Osteoblast (primary cell): Measurements from ENCODE around the gene MYLK2. TPM values are rescaled to one million over a fixed set of nuclear protein-coding genes. Genes with fewer than 3 reads are reported as not detected.

ENCODE experiments used
- DNase-seq: peaks from one replicate; pipeline ENCODE4 v3.0.0; 2011; ENCODE audit warnings: low spot score, mixed read lengths; ENCODE audit not compliant: insufficient read length; ENCODE audit errors: missing footprints
- H2AFZ ChIP-seq: 2 replicates; pipeline ENCODE4 v1.6.0; 2011; ENCODE audit warnings: mild to moderate bottlenecking, low read length
- H3K27ac ChIP-seq: 2 replicates; pipeline ENCODE4 v1.5.1; 2011; ENCODE audit warnings: mild to moderate bottlenecking, low read depth, low read length, moderate library complexity
- H3K27me3 ChIP-seq: 2 replicates; pipeline ENCODE4 v1.6.0; 2012; ENCODE audit warnings: mild to moderate bottlenecking, control low read depth, inconsistent platforms, low read length, moderate library complexity; ENCODE audit not compliant: insufficient read depth
- H3K36me3 ChIP-seq: 2 replicates; pipeline ENCODE4 v1.5.1; 2011; ENCODE audit warnings: mild to moderate bottlenecking, low read length, control low read depth, moderate library complexity; ENCODE audit not compliant: insufficient read depth
- H3K4me1 ChIP-seq: 2 replicates; pipeline ENCODE4 v1.5.1; 2011; ENCODE audit warnings: mild to moderate bottlenecking, low read length, control low read depth, moderate library complexity; ENCODE audit not compliant: insufficient read depth
- H3K4me2 ChIP-seq: 2 replicates; pipeline ENCODE4 v1.6.0; 2011; ENCODE audit warnings: mild to moderate bottlenecking, low read length; ENCODE audit not compliant: insufficient read depth
- H3K4me3 ChIP-seq: fragments of 200-600 bp; sonication (generic); 3 replicates; pipeline ENCODE4 v1.5.1; 2012; ENCODE audit warnings: mild to moderate bottlenecking, low read length, inconsistent platforms; ENCODE audit not compliant: insufficient read depth
- H3K79me2 ChIP-seq: 2 replicates; pipeline ENCODE4 v1.6.0; 2012; ENCODE audit warnings: mild to moderate bottlenecking, low read length, control low read depth, inconsistent platforms; ENCODE audit not compliant: insufficient read depth
- H3K9me3 ChIP-seq: 2 replicates; pipeline ENCODE4 v1.5.1; 2011; ENCODE audit warnings: low read depth, low read length, control low read depth
- H4K20me1 ChIP-seq: 2 replicates; pipeline ENCODE4 v1.6.0; 2012; ENCODE audit warnings: mild to moderate bottlenecking, low read length, control low read depth; ENCODE audit not compliant: insufficient read depth
- total RNA-seq: library from RNA; depleted of rRNA; stranded (reverse); fragments of >200 nt; gene quantifications from 2 replicates; pipeline ENCODE4 v1.2.3, GENCODE V29; 2012
- TF ChIP-seq, protein P1 (sequence below): IDR thresholded peaks from 2 replicates; pipeline ENCODE4 v1.5.1; 2011; ENCODE audit warnings: mild to moderate bottlenecking, low read depth, low read length, moderate library complexity; ENCODE audit errors: extremely low read depth

Gene MYLK2
- total RNA-seq, 1 donor = 0.36 TPM

DNA sequence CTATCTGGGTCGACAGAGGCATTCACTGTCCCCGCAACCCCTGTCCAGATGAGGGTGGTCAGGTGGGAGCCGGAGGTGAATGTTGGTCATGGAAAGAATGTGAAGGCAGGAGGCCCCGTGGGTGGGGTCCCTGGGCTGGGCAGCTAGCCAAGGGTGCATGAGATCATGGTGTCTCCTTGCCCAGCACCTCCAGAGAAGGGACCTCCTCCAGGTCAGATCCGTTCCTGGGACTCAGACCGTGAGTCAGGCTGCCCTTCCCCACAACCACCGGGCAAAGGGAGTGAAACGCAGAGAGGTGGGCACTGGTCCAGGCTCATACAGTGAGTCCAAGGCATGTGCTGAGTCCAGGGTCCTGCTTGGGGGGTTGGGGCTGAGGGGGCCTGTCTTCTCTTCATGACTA, 22.8 kb downstream of the MYLK2 start:
- peaks cover 8% of the 10 kb centered on the region for H4K20me1 ChIP-seq
- H3K4me1 ChIP-seq = peaks cover 68% of the 10 kb centered on the region
- H3K27ac ChIP-seq = peak overlapping the region; percentile 93
- H3K4me3 ChIP-seq = peak overlapping the region; percentile 46
- TF ChIP-seq, protein P1, sequence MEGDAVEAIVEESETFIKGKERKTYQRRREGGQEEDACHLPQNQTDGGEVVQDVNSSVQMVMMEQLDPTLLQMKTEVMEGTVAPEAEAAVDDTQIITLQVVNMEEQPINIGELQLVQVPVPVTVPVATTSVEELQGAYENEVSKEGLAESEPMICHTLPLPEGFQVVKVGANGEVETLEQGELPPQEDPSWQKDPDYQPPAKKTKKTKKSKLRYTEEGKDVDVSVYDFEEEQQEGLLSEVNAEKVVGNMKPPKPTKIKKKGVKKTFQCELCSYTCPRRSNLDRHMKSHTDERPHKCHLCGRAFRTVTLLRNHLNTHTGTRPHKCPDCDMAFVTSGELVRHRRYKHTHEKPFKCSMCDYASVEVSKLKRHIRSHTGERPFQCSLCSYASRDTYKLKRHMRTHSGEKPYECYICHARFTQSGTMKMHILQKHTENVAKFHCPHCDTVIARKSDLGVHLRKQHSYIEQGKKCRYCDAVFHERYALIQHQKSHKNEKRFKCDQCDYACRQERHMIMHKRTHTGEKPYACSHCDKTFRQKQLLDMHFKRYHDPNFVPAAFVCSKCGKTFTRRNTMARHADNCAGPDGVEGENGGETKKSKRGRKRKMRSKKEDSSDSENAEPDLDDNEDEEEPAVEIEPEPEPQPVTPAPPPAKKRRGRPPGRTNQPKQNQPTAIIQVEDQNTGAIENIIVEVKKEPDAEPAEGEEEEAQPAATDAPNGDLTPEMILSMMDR = no peak
- H3K9me3 ChIP-seq = no peaks in the 10 kb centered on the region
- peaks cover 1% of the 10 kb centered on the region for H3K27me3 ChIP-seq
- H3K36me3 ChIP-seq = no peaks in the 10 kb centered on the region
- peak overlapping the region; percentile 74 for H3K4me2 ChIP-seq
- H2AFZ ChIP-seq = no peak overlapping the region
- no peaks in the 10 kb centered on the region for H3K79me2 ChIP-seq
- peak; percentile 94 for DNase-seq

DNA sequence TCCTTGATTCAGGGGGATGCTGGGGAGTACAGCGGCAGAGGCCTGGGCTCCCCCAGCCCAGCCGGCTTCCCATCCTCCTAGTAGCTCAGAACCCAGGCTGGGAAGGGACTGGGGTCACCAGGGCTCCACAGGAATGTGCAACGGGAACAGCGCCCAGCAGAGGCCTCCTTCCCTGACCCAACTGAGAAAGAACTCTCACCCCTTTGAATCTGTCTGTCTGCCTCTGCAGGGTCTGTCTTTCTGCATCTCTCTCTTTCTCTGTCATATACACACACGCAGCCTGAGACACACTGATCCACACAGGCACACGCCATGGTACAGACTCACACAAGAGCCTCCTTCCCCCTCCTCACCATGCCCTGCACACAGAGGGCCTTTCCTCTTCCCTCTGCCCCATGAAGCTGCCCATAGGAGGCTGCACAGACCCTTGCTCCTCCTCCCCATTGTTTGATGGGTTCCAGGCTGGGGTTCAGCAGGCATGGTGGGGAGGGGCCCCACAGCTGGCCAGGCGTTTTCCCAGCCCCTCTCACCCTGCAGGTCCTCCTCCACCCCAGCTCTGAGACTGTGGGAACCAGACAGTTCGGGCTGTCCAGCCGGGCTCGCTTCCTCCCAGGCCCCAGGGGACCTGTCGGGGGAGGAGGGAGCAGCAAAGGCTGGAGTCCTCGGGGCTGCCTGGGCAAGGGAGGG, 23.5 kb downstream of the MYLK2 start:
- H3K27ac ChIP-seq = peak overlapping the region; percentile 93
- no peaks in the 10 kb centered on the region for H3K79me2 ChIP-seq
- no peaks in the 10 kb centered on the region for H3K36me3 ChIP-seq
- TF ChIP-seq, protein P1 = no peak
- no peak overlapping the region for H2AFZ ChIP-seq
- no peaks in the 10 kb centered on the region for H3K9me3 ChIP-seq
- peaks cover 4% of the 10 kb centered on the region for H4K20me1 ChIP-seq
- peak overlapping the region; percentile 74 for H3K4me2 ChIP-seq
- peaks cover 7% of the 10 kb centered on the region for H3K27me3 ChIP-seq
- peak; percentile 97 for DNase-seq
- H3K4me3 ChIP-seq = peak overlapping the region; percentile 46
- peaks cover 61% of the 10 kb centered on the region for H3K4me1 ChIP-seq

DNA sequence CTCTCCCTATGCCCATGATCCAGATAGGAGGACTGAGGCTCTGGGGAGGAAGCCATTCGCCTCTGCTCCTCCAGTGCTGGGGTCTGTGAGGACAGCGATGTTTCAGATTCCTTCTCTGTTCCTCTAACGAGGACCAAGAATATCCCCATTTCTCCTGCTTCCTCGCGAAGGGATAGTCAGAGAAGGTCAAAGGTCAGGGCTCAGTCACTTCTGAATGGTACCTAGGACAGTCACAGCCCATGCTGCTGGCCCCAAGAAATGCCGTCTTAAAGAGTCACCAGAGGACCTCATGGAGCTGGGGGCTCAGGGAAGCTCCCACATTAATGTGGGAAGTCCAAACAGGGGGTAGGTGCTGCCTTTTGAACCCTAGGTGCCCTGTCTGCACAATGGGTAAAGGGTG, 24.1 kb downstream of the MYLK2 start:
- Histone ChIP-seq H3K4me3 (no peak overlapping the region), H3K4me2 (peak overlapping the region; percentile 74), H4K20me1 (peaks cover 4% of the 10 kb centered on the region), H3K36me3 (no peaks in the 10 kb centered on the region), H3K79me2 (no peaks in the 10 kb centered on the region), H3K9me3 (no peaks in the 10 kb centered on the region), H3K4me1 (peaks cover 54% of the 10 kb centered on the region), H3K27me3 (peaks cover 11% of the 10 kb centered on the region), H3K27ac (peak overlapping the region; percentile 93), H2AFZ (no peak overlapping the region)
- no peak for DNase-seq
- TF ChIP-seq, protein P1 = no peak

DNA sequence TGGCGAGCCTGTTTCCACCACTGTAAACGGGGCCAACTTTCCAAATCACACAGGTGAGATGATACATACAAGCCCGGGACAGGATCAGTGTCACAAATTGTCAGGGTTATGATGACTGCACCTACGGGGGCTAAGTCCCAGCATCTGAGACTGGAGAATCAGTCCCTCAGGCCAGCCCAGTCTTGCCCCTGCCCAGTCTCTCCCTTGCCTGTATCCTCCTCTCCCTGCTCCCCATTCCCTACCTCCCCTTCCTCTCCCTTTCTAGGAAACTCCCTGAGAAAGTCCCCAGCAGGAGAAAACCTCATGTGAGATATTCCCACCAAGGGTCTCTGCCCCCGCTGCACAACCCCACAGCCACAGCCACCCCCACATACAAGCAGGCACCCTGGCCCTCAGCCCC, 24.7 kb downstream of the MYLK2 start:
- peak overlapping the region; percentile 74 for H3K4me2 ChIP-seq
- no peaks in the 10 kb centered on the region for H3K79me2 ChIP-seq
- no peak overlapping the region for H3K27ac ChIP-seq
- TF ChIP-seq, protein P1 = no peak
- no peaks in the 10 kb centered on the region for H3K9me3 ChIP-seq
- DNase-seq = peak; percentile 68
- H4K20me1 ChIP-seq = peaks cover 4% of the 10 kb centered on the region
- peaks cover 13% of the 10 kb centered on the region for H3K27me3 ChIP-seq
- H3K36me3 ChIP-seq = no peaks in the 10 kb centered on the region
- peaks cover 48% of the 10 kb centered on the region for H3K4me1 ChIP-seq
- no peak overlapping the region for H3K4me3 ChIP-seq
- H2AFZ ChIP-seq = no peak overlapping the region
